GM10266 (cell line): Measurements from ENCODE around the gene ZNF492.

Source experiments
- DNase-seq: peaks from one replicate; pipeline ENCODE4 v3.0.0; 2012; ENCODE audit errors: extremely low spot score
- TF ChIP-seq, protein P1 (sequence below): IDR thresholded peaks from 2 replicates; pipeline ENCODE4 v1.5.1; 2012; ENCODE audit warnings: mild to moderate bottlenecking, low read depth; ENCODE audit not compliant: control insufficient read depth, insufficient read depth; ENCODE audit errors: missing control alignments

ZNF492 gene

DNA sequence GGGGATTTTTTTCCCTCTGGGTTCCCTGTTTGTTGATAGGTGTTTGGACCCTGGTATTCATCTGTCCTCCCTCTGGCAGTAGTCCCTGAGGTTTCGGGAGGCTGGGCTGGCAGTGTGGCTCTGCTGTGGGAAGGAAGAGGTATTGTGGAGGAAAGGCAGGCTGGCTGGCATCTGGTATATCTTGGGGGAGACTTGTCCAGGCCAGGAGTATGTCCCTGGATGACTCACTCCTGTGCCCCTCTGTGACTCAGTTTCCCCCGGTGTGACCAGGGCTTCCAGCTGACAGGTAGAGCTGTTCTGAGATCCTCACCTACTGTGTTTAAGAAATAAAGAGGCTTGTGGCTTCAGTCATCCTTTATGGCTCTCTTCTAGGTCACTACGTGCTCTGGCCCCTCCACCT, 14.2 kb upstream of the ZNF492 start:
- TF ChIP-seq, protein P1, sequence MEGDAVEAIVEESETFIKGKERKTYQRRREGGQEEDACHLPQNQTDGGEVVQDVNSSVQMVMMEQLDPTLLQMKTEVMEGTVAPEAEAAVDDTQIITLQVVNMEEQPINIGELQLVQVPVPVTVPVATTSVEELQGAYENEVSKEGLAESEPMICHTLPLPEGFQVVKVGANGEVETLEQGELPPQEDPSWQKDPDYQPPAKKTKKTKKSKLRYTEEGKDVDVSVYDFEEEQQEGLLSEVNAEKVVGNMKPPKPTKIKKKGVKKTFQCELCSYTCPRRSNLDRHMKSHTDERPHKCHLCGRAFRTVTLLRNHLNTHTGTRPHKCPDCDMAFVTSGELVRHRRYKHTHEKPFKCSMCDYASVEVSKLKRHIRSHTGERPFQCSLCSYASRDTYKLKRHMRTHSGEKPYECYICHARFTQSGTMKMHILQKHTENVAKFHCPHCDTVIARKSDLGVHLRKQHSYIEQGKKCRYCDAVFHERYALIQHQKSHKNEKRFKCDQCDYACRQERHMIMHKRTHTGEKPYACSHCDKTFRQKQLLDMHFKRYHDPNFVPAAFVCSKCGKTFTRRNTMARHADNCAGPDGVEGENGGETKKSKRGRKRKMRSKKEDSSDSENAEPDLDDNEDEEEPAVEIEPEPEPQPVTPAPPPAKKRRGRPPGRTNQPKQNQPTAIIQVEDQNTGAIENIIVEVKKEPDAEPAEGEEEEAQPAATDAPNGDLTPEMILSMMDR, result no peak
- DNase-seq, result no peak

DNA sequence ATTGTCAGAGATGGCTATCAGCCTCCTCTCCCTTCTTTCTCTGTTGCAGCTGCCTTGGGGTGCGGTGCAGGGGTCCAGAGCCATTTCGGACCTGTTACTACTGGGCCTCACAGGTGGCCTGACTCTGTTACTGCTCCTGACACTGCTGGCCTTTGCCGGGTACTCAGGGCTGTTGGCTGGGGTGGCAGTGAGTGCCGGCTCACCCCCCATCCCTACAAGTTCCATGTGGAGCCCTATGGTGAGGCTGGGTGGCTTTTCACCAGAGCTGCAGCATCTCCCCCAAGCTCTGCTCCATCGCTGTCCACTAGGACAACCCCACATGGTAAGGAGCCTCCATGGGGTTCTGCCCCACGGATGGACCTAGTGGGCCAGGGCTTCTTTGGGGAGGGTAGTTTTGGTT, 13.7 kb upstream of the ZNF492 start:
- TF ChIP-seq, protein P1, result no peak
- DNase-seq, result no peak

DNA sequence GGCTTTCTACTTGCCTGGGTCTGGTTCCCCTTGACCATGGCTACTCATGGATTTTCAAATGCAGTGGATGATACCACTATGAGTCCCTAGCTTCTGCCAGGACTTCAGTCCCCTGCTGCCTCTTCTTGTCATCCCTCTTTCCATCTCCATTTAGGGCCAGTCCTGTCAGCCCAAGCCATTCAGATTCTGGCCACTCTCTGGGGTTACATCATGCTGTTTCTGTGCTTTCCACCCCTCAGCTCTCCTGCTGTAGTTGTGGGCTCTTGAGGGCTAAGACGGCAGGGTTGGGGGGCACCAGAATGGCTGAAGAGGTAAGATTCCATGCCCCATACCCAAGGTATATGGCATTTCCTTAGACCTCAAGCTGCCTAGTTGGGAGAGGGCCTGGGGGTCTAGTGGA, 13.2 kb upstream of the ZNF492 start:
- no peak for DNase-seq
- TF ChIP-seq, protein P1, result no peak

DNA sequence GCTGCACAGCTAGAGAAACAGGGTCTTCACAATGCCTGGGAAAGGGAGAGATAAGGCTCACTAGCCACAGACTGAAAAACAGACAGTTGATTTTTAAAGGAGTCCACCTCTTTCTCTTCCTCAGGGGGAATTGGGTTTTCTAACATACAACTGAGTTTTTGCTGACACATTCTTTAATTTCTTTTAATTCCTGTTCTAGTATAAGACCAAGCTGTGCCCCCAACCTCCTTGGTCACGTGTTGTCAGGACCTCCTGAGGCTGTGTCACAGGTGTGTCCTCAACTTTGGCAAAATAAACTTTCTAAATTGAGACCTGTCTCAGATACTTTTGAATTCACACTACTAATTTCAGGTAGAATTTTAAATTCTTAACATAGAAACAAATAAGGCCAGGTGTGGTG, 12.1 kb upstream of the ZNF492 start:
- DNase-seq, result no peak
- TF ChIP-seq, protein P1, result no peak

DNA sequence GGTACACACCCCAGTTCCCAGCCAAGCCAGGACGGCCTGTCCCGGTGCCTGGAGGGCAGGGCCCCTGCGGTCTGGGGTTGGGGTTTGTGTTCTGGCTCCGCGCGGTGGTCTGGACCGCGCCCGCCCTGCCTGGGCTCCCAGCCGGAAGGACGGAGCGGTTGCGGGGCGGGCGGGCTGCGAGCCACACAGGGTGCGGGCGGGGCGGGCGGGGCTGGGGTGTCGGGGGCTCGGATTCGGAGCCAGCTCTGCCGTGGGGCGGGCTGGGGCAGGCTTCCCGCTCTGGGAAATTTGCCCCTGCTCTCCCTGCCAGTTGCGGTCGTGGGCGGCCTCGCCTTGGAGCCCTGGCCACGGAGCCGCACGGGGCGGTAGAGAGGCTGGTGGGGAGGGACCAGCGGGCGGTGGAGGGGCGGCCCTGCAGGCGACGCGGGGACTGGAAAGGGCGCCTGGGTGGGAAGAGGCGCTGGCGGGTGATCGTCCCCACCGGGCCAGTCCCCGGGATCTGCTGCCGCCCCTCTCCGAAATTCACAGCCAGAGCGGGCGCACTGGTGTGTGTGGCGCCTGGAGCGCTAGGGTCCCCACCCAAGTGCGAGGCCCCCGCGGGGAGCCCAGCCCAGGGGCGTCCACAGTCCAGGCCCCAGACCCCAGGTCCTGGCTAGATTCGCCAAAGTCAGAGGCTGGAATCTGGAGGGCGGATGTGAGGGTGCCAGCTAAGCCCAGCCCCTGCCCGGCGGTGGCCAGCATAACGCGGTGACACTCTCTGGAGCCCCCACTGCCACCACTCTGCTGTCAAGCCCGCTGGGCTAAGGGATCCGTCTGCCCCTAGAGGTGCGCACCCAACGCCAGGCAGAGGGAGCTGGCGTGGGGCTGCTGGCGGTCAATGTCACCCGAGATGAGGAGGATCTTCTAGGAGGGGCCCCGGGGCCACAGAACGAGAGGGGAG, 11.0 kb upstream of the ZNF492 start:
- no peak for DNase-seq
- TF ChIP-seq, protein P1, result no peak

DNA sequence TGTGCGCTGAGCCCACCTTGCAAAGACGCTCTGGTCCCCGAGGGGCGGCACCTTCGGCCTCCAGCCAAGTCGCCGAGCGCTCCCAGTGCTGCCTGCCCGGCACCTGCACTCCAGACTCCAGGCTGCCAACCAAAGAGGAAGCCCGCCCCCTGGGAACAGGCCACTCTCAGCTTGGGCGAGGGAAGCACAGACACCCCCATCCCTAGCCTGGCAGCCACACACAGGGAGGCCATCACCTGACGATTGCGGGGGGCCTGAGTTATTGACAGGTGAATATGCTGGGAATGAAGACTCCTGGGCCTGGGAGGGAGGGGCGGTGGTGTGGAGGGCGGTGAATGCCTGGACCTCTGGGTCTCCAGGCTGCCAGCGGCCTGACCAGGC, 10.3 kb upstream of the ZNF492 start:
- no peak for DNase-seq
- TF ChIP-seq, protein P1, result no peak
